Activated CD4-positive, alpha-beta T cell treated with anti-CD3 and anti-CD28 coated beads for 1 hour (primary cell): Measurements from ENCODE around the gene MOSPD3.
"Not testable (repeated sequence)": the region's sequence is repeated elsewhere in the genome, so short reads cannot be mapped to it uniquely, and the experiment has no call there.

ENCODE experiments used
- DNase-seq: peaks from one replicate; pipeline ENCODE4 v3.0.0-alpha.2; 2020

Gene MOSPD3, protein sequence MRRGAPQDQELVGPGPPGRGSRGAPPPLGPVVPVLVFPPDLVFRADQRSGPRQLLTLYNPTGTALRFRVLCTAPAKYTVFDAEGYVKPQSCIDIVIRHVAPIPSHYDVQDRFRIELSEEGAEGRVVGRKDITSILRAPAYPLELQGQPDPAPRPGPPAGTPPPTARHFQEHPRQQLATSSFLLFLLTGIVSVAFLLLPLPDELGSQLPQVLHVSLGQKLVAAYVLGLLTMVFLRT

DNA sequence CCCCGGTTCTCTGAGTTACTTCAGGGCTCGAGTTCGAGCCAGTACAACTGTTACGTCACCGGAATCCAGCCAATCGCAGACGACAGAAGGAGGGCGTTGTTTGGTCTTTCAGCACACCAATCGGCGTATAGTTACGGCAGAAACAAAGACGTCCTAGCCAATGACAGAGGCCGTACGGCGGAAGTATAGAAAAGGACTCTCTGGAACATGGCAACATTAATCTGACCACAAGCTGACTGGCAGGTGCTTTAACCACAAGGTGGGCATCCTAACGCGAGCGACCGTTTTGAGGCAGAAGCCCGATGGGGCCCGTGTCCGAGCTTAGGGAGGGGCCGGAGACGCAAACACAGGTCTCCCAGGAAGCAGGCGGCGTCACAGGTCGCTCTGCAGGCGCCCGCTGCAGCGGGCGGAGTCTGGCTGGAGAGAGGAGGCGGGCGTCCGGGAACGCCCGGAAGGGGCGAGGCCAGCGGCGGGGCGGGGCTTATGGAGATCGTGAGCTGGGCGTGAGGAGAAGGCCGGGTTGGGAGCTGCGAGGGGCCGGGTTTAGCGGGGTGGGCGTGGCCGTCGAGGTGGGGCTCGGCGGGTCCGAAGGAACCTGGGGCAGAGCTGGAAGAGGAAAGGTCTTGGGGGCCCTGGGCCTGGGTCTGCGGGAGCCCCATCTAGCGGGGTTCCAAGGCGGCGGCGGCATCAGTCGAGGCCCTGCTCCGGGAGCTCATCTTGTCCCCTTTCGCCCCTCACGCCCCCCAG is at the start of gene MOSPD3:
Gene MOSPD3, plus strand, starts transcription at position 558 of the 747 bp plus-strand sequence. CDS start 252 bp downstream, outside the sequence.
- peak; percentile 96 for DNase-seq

DNA sequence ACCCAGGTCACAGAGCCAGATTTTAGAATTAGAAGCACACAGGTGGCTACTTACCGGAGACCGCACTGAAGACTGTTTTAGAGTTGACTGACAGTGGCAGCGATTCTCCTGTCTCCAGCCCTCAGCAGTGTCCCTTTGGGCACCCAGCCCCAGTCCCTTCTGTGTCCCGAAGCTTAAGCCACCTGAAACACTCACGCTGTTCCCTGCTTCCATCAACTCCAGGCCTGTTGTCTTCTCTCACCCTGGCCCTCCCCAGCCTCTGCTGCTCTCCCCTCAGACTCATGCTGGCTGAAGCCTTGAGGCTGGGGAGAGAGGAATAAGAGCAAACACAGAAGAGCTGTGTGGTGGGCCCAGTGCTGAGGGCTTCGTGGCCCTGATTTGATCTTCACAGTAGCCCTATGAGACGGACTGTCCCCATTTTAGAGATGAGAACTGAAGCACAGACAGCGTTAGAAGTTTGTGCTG is 49.2 kb upstream of the MOSPD3 start:
- no peak for DNase-seq

DNA sequence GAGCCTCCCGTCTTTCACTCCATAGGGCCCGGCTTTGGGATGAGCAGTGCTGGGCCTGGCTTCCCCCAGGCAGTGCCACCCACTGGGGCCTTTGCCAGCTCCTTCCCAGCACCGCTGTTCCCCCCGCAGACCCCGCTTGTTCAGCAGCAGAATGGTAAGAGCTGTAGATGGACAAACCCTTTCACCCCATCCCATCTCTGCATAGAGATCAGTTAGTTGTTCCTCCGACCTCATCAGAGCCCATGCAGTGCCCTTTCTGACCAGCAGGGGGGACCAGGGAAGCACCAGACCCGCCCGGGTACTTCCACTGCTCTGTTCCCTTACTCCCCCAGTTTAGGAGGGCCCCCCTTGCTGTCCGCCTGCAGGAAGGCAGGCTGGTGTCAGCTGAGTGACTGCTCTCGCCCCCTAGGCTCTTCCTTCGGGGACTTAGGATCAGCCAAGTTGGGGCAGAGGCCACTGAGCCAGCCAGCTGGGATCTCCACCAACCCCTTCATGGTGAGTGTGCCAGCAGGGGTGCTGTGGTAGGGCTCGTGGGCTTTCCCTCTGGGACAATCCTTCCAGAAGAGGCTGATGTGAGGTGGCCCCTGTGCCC is 48.4 kb upstream of the MOSPD3 start:
- peak; percentile 74 for DNase-seq

DNA sequence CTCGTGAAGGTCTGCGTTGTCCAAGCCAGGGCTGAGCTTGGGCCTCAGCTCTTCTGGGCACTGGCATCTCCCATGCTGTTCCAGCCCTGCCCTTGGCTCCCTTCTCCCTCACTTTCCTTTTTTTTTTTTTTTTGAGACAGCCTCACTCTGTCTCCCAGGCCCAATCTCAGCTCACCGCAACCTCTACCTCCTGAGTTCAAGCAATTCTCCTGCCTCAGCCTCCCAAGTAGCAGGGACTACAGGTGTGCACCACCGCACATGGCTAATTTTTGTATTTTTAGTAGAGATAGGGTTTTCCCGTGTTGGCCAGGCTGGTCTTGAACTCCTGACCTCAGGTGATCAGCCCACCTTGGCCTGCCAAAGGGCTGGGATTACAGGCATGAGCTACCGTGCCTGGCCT is 47.9 kb upstream of the MOSPD3 start:
- not testable (repeated sequence) for DNase-seq

DNA sequence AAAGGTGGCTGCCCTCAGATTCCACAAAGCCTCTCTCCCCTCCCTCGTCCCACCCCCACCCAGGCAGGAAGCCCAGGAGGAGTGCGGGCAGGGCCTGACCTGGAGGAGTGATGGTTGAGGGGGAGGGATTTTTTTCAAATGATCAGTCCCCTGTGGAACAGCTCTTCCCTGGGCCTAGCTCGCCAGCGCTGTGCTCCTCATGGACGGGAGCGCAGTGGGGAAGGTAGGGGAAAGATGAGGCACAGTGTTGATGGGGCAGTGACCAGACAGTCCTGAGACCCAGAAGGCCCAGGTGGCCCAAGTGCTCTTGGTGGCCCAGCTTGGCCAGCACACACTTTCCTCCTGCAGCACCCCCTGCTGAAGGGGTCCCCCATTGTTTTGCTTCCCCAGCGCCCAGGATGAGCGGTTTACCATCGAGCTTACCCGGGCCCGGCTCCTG is 47.2 kb upstream of the MOSPD3 start:
- no peak for DNase-seq

DNA sequence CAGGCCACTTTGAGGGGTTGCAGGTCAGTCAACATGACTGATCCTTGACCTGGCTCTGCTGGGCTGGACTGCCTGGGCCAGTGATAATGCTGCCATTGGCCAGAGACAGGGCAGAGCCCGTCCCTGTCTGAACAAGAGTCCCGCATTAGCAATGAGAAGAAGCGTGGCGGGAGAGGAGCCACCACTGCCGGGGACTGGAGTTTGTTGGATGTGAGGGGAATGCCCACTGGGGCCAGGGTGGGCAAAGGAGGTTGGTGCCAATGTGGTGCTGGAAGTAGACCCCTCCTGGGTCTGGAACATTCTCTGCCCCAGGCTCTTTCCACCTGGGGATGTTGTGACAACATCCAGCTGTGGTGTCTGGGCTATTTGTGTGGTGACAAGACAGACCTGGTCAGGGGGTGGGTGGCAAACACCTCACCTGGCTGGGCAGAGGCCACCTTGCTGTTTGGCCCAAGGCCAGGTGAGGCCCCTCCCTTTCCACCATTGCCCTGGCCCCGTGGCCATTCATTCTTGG is 46.3 kb upstream of the MOSPD3 start:
- DNase-seq = no peak

DNA sequence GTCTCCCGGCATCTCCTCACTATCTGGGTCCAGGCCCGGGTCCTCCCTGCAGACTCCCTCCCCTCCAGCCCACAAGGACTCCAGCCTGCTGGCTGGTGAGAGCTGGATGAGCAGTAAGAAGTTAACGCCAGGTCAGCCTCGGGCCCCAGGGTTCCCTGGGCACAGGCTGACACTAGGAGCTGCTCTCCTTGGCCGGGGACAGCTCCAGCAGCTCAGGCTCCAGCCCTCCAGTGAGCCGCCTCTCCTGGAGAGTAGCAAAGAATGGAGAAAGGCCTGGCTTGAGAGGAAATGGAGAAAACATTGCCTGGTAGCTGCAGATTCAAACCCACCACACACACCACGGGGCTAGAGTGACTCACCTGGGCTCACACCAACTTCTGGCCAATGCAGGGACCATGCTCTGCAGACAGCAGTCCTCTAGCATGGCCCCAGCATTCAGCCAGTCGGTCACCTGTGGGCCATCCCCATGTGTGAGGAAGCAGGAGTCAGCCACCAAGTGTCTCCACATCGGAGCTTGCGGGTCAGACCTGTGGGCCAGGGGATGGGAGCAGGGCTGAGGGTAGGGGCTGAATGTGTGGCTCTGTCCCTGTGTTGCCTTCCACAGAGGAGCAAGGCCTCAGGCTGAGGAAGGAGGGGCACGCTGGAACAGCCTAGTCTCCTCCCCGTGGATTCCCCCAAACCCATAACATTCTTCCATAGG is 45.2 kb upstream of the MOSPD3 start:
- DNase-seq = no peak

DNA sequence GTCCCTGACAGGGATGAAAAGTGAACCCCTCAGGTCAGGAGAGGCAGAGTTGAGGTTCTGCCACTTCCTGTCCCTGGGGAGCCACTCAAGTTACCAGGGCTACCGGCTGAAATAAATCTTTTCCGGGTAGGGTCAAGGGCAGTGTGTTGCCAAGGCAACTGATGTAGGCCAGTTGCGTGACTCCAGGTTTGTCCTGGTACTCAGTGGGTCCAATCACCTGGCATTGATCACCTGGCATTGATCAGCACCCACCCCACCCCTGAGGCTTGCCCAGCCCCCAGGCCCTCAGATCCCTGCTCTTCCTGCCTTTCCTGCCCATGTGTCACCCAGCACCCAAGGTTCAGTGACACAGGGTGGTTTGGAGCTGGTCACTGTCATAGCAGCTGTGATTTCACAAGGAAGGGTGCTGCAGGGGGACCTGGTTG is 44.6 kb upstream of the MOSPD3 start:
- no peak for DNase-seq

DNA sequence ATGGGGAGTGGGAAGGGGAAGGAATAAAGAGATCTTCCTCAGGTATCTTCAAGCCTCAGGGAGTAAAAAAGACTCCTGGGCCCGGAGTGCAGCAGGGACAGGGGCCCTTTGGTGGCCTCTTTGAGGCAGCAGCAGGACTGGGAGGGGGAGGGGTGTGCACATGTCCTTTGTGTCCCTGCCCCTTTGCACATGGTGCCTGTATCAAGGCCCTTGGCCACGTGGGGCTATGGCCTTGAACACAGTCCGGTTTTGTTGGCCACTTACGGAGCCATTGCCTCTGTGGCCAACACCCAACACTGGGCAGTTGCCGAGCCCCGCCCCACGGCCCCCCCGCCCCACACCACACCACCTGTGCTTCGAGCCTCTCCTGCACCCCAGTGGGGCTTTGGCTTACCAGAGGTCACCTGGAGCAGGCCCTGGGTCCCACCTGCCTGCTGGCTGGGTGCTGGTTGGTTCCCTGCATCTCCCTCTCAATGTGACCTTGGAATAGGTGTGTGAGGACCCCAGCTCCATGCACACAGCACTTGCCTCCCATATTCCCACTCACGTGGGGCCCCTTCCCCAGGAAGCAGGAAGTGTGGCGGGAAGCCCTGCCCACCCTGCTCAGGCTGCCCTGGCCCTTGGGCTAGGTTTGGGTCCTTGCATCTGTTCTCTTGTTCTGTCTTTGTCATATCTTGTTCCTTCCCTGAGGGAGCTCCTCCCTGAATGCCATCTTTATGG is 44.0 kb upstream of the MOSPD3 start:
- DNase-seq = no peak

DNA sequence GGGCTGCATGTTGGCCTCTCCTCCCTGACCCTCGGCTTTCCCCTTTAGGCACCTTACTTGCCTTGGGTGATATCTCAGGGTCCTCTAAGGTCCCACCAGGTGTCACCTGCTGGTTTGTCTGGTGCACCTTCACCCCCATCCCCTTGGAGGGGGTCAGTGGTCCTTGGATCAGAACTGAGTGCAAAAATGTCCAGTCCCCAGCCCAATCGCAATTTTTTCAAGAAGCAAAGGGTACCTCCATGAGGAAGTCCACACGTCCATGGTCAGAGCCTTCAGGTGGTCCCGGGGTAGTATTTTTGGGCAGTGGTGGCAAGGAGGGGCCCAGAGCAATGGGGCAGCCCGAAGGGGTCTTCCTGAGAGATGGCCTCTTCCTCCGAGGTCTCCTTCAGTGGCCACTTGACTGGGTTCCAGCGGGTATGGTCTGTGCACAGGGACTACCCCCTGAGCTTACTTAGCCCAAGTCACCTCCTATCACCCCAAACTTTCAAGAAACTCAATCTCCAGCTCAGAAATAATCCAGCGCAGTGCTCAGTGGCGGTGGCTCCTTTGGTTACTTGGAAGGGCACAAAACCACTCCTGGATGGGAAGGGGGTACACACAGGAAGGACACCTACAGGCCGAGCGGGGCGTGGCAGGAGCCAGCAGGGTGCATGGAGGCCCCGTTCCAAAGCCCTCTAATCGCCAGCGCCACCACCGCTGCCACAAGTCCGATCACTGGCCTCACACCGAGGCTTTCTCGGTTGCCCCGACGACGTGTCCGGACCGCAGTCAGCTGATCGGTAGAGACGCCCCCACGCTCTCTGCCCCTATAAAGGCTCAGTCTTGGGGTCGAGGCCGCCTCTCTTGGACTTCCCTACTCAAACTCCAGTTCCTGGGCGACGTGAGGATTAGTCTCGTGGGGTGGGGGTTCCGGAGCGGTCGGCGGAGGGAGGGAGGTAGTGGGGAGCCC is 43.2 kb upstream of the MOSPD3 start:
- DNase-seq = peak; percentile 29

DNA sequence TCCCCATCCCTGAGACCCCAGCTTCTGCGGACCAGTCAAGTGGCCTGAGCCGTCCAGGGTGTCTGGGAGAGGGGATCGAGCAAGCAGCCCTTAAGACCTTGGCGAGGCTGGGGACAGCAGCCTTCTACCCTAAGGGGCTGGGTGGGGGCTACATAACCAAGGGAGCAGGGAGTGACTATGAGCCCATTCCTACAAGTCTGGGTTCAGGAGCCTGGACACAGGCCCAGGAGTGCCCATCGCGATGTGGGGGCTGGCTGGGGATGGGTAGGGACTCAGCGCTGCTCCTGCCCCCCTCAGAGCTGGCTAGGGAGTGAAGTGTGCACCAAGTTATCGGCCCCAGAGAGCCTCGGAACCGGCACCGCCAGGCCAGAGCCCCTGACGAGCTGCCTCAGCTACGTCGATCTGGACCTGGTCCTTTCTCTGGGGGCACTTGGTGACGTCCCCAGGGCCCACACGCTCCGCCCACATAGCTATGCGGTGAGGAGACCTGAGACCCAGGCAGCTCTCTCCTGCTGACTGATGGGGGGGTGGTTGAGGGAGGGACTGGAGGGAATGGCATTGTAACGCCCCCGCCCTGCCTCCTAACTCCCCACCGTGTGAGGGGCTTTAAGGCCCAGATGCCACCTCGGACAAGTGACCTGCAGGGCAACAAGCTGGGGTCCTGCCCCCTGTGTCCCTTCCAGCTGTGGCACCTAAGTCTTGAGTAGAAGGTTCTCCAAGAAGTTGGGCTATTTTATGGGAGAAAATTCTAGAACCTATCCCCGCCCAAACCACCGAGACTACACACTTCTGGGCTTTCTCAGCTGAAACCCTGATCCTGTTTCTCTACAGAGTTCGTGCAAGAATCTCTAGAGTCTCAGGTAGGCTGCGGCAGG is 41.1 kb upstream of the MOSPD3 start:
- no peak for DNase-seq

DNA sequence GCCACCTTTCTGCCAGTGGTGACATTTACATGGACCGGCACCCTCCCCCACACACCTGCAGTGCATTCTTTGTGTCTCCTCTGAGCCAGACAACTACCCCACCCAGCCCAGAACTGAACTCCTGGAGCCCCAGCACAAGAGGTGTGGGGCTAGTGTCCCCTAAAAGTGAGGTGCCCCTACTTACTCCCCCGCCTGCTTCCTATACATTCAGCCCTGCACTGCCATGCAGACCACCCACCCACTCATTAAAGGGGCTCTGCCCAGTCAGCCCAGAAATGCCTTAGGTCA is 40.6 kb upstream of the MOSPD3 start:
- no peak for DNase-seq

DNA sequence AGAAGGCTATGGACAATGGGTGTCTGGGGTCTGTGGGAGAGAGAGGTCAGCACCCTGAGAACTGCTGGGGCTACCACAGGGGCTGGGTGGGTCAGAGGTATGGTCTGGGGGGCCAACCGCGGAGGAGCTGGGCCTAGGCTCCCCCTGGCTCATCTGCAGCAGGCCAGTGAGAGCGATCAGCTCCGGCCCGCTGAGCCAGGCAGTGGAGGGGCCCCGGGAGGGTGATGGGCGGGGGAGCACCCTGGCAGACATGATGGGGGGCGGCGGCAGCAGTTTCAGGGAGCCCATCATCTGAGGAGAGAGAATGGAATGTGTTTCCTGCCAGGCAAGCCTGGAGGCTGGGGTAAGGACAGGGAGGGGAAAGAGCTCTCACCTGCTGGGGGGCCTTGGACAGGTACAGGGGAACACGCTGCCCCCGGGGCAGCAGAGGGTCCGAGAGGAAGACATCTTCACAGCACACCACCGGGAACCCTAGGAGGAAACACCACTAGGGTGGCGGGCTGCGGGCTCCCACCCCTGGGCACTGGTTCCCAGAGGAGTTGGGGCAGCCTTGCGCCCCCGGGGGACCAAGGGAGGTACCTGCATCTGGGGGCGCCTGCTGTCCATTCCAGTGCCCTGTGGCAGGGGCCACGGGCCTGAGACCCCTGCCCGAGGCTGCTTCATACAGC is 39.9 kb upstream of the MOSPD3 start:
- no peak for DNase-seq

DNA sequence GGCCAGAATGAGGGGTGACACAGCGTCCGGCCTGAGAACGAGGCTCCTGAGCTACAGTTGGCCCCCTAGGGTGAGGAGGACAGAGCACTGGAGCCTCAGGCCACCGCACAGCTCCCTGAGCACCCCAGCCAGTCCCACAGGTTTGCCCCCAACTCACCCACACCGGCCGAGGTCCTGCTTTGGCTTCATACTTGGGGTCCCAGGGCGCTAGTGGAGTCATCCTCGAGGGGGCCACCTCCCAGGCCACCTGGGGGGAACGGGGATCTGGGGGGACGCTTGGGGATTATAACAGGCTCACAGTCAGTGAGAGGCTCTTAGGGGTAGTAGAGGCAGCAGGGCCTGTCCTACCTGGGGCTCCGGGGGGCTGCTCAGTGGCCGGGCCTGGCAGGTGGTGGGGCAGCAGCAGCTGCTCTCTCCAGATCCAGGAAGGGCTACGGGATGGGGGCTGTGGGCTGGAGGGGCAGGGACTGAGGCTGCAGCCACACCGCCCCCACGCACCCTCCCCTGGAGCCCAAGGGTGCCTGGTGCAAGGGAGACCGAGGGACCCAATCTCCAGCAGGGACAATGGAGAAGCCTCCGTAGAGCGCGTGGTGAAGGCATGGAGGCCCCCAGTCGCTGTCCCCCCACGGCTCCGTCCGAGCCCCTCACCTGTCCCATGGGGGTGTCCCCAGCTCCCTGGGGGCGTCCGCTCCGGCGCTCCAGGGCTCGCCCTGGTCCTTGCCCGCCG is 39.2 kb upstream of the MOSPD3 start:
- DNase-seq = no peak

DNA sequence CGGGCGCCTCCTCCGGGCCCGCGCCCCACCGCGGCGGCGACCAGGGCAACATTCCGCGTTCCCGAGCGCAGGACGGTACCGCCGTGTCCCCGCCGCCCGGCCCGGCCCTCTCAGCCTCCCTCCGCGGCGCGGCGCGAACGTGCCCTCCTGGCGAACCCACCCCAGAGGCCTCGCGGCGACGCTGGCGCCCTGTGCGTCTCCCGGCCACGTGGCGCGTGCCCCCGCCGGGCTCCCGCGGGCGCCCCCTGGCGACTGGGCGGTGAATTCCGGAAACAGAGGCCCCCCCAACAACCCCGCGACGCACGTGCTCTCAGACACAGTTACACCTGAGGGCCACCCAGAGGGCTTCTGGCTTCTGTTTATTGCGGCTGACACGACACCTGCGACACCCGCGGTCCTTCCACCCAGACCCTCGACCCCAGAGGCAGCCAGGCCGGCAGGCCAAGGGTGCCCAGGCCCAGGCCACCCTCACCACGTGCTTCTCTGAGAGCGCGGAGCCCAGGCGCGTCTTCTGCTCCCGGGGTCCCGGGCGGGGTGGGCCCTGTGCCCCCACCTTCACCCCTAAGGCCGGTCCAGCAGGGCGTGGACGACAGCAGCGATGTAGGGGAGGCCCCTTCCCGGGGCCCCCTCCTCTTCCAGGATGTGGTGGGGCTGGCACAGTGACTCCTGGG is 38.5 kb upstream of the MOSPD3 start, which contains the start of gene SAP25:
Gene SAP25, minus strand, starts transcription at position 210 of the 671 bp plus-strand sequence. Its CDS starts 158 bp downstream, at position 52.
- no peak for DNase-seq

DNA sequence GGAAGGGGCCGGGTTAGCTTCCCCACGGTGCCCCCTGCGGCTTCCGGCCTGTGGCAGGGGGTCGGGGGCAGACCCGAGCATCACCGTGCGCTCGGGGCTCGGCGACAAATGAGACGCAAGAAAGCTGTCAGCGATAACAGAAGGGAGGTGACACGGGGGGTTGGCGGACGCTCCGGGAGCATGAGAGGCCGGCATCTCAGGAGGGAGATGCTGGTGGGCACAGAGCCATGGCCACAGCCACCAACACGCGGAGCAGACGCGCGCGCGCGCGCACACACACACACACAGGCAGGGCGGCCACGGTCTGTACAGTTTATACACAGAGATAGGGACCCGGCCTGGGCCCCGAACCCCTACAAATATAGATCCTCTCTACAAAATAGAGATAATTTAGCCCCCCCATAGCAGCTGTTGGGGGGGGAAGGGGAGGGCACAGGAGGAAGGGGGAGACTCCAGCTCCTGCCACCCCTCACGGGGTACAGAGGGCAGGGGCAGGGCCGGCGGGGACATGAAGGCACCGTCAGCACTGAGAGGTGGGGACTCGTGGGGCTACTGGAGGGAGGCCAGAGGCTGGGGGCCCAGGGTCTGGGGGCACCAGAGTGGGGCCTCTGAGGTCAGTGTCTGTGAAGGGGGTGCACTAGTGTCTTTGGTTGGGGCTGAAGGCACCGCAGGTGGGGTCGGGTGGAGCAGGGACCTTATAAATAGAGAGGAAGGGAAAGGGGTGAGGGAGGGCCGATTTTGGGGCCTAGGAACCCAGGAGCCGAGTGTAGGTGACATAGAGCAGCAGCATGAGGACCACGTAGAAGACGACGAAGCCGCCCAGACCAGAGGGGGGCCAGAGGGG is 37.8 kb upstream of the MOSPD3 start:
- no peak for DNase-seq

DNA sequence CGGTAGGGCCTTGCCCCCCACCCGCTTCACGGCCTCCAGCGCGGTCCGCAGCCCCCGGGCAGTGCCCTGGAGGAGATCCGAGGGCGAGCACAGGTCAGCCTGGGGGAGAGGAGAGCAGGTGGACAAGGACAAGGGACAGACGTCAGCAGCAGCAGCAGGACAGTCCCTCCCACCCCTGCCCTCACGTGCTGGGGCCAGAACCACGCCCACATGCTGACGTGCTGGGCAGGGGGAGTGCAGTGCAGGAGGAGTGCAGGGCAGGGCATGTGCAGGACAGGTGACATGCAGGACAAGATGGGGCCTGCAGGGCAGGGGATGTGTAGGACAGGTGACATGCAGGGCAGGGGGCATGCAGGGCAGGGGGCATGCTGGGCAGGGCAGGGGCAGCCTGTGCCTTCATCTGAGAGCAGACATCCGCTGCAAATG is 37.1 kb upstream of the MOSPD3 start:
- DNase-seq = no peak
